ENCODE data around the gene KLK11.

KLK11 gene

DNA sequence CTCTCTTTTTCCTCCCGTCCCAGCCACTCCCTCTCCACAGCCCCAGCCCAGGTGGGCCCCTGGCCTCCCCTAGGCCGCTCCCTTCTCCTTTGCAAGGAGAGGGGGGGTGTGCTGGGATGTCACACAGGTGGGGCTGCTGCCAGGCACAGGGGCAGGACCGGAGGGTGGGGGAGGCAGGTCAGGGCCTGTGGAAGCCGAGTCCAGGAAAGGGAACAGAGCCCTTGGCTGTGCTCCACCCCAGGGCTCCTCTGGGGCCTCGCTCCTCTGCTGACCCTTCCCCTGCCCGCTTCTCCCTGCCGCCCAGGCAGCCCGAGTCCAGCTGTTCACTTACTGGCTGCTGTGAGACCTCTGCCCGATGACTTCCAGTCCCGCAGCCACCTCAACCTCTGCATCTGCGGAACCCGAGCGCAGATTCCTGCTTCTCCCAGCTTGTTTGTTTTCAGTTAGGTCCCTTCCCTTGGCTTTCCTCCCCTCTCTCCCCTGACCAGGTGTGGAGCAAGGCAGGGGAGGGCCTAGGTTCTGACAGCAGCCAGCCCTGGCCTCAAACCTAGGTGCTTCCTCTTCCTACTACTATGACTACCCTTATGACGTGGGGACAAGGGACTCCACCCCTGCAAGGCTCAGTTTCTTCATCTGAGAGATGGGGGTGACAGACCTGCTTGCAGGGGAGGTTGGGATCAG, 850 bp upstream of the KLK11 start:
- no peak for DNase-seq

DNA sequence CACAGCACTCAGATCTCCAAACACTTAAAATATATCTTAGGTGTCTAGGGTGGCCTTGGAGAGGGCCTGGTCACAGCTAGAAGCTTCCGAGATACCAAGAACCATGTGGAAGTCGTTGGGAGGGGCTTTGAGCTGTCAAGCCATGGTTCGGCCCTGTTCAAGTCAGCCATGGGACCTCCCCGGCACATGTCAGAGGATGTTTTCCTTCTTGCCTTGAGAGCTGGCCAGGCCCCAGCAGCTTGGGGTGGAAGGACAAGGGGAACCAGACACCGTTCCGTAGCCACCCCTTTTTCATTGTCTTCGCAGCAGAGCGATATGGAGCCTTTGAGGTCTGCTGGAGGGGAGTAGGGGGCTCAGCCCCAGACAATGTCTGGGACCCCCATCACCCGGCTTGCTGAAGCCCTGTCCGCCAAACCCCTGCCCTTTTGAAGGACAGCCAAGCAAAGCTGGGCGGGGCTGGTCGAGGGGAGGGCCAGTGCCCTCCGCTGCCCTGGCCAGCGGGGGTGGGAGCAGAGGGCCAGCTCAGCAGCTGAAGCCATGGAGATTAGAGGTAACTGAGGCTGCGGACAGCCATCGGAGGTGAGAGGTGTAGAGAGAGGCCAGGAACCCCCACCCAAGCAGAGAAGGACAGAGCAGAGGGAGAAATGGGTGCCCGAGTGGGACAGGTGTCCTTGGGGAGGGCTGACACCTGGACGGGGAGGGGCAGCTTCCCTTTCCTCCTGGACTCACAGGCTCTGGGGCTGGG, 435 bp downstream of the KLK11 start:
- DNase-seq: no peak

DNA sequence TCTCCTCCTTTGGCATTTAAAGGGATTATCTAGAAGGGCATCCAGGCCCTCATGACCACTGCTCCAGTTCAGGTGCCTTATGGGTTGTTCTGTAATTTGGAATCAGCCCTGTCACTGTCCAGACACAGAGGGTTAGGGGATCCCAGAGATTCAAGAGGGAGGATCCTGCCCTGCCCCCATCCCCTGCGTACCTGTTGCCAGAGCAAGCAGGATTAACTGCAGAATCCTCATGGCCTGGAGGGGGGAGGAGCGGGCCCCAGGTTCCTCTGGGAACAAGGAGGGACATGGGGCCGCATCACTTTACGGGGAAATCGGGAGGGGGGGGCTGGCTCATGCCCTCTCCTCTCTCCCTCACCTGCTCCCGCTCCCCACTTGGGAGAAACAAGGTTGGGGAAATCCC, 1.0 kb downstream of the KLK11 start:
- no peak for DNase-seq

- DNase-seq: peak; percentile 55
Observed at GRCh38 chr19:51024924-51025323, 1.5 kb downstream of the KLK11 start.

GRCh38 chr19:51023946-51024345, 2.5 kb downstream of the KLK11 start:
- DNase-seq: no peak

- DNase-seq: no peak
Observed at GRCh38 chr19:51022526-51022925, 3.9 kb downstream of the KLK11 start.

DNA sequence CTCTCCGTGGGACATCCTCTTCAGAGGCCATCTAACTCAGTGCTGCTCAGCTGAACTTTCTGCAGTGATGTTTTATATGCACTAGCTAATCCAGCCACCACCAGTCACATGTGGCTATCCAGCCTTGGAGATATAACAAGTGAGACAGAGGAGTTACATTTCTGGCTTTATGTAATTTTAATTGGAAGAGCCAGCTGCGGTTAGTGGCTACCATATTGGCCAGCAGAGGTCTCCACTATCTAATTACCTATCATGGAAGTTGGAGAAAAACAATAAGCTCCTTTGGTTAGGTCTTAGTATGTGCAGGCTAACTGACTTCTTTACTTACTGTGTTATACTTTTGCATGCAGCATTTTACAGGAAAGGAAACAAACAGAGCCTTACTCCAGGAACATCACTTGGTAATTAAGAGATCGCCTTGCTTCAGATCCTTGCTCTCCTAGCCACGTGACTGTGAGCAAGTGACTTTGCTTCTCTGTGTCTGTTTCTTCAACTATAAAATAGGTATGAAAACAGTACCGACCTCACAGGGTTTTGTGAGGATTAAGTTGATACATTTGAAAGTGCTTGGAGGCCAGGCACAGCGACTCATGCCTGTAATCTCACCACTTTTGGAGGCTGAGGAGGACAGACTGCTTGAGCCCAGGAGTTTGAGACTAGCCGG, 5.3 kb downstream of the KLK11 start:
- peak; percentile 57 for DNase-seq

GRCh38 chr19:51019544-51019925, 6.9 kb downstream of the KLK11 start, which contains the start of gene KLK10:
TSS of gene KLK10 (minus strand) at chr19:51019709. CDS start at chr19:51019130, 579 bp downstream.
- DNase-seq: no peak

DNA sequence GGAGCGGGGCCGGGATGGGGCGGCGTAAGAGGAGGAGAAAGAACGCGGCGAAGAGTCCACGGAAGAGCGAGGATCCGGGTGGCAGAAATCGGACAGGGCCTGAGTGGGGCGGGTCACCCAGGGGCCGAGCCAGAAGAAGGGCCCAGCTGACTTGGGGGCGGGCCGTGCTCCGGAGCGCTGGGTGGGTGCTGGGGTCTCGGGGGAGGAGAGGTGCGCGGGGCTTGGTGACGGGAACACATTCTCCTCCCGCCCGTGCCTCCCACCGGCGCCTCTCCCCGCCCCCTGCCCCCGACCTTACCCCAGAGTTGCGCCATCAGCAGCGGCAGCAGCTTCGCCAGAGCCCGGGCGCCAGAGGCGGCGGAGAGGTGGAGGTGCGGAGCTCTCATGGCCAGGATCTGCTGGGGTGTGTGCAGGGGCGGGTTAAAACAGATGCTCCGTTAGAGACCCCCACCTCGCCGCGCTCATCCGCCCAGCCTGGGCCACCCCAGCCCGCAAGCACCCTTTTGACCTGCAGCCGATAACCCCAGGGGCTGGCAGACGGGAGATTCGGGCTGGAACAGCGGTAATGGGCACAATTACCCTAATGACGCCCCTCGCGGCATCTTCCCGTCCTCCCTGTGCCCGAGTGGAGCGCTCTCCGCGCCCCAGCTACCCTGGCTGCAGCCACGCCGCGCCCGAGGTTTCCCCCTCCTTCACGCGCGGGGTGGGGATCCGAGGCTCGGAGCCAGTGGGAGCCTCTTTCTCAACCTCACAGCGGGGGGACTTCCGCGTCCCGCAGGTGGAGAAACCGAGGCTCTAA, 7.5 kb downstream of the KLK11 start:
- no peak for DNase-seq

- DNase-seq: peak; percentile 47
Observed at GRCh38 chr19:51016798-51017683, 9.4 kb downstream of the KLK11 start.

DNA sequence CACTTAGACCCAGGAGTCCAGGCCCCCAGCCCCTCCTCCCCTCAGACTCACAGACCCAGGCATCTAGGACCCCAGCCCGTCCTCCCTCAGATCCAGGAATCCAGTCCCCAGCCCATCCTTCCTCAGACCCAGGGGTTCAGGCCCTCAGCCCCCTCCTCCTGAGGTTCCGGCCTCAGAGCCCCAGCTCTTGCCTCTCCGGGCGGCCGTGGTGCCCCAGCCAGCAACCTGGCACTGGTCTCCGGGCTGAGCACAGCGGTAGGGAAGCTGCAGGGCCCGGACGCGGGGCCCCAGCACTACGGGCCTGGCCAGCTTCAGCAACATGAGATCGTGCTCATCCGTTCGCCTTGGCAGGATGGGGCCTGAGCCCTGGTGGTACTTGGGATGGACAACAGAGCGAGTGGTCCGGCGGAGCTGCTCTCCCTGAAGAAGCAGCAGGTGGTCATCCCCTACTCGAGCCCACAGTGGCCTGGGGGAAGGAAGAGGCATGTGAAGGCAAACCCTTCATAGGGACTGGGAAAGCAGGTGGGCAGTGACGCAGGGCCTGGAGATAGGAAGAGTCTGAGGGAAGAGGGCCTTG, 10.6 kb downstream of the KLK11 start:
- DNase-seq: no peak

GRCh38 chr19:51014242-51014641, 12.2 kb downstream of the KLK11 start:
- DNase-seq: no peak

DNA sequence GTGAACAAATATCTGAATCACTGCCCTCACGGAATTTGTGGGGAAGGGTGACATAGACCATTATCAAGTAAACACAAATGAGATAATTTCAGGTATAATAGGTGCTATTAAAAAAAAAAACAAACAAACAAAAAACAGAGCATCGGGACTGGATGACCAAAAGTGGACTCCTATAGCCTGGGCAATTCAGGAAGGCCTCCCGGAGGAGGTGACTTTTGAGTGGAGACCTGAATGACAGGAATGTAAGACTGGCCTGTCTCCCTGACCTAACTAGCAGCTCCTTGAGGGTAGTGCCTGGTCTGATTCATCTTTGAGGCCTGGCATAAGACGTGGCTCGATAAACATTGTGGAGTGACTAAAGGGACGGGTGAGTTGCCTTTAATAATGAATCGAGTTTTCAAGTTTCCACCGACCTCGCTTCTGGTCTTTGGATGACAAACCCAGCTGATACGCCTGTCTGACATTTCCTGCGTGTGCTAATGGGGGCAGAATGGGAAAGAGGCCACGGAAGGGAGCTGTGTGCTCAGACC, 13.7 kb downstream of the KLK11 start:
- no peak for DNase-seq

DNA sequence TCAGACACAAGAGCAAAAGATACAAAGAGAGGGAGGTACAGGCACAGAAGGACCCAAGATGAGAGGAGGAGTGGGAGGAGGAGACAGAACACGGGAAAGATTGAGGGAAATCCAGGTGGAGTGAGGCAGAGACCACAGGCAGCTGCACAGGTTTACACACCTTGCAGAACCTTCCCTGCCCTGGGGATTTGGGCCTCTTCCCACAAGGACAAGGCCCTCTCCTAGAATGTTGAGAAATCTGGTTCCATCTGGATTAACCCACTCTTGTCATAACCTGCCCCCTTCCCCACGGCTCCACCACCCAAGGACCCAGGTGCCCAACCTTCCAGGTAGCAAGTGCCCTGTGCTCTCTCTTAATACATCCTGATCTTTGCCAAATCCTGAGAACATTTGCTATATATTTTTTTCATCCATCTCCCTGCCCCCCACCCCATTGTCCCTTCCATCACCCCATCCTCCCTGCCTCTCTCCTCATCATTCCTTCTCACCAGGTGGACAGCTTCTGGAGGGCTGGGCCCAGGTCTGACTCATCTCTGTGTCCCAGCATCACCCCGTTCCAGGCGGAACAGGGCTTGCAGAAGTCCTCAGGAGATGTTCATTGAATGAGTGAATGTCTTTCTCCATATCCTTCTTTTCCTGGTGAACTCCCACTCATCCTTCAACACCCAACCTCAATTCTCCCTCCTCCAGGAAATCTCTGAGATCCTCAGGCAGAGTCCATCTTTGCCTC, 16.2 kb downstream of the KLK11 start:
- no peak for DNase-seq

DNA sequence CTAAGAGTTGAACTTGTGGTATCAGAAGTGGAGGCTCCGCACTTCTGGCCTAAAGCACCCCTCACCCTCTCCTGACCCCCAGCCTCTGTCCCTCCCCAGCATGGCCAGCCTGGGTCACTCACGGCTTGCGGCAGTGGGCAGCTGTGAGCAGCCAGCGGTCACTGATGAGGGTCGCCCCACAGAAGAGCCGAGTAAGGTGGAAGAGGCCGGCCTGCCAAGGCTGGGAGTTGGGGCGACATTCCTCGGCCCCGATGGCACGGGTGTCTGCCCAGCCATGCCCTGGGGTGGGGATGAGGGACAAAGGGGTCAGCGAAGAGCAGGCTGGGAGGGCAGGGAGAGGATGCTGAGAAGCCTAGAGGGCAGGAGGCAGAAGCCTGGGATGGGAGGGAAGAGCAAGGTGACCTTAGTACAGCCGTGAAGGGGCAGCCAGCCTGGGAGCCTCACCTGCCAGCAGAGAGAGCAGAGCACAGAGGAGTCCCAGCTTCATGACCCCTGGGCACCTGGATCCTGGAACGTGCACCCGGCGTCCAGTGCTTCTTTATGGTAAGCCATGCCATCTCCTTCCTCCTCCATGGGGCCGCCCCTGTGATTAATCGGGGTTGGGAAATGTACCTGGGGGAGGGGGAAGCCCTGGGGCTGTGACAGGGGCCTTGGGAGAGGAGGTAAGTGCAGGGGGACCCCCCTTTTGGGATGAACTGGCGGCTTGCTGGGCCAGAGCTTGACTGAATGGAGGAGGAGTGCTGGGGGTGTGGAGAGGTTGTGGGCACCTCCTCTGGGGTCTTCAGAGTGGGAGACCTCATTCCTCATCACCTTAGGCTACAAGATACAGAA, 17.1 kb downstream of the KLK11 start:
- no peak for DNase-seq

DNA sequence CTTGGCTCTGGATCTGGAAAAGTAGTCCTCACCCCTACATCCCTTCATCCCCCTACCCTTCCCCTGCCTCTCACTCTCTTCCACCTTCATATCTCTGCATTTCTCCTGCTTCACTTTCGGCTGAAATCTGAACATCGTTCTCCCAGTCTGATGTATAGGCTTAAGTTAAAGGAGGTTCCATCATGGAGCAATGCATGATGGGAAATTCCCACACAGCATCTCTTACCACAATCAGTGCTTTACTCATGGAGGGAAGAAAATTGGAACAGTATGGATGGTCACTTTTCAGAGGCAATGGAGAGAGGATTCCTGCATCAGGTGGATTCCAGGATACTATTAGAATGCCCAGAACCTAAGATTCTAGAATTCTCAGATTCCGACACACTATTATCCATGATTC, 18.9 kb downstream of the KLK11 start:
- no peak for DNase-seq

GRCh38 chr19:51006406-51006805, 20.0 kb downstream of the KLK11 start:
- DNase-seq: no peak

GRCh38 chr19:51005248-51005647, 21.2 kb downstream of the KLK11 start:
- no peak for DNase-seq

GRCh38 chr19:51003316-51003715, 23.1 kb downstream of the KLK11 start:
- no peak for DNase-seq
